SU-DHL-6 (cell line): ENCODE results near the gene XYLT1.

Experiments
- CTCF ChIP-seq: fragments of 200-600 bp; sonication (generic); IDR thresholded peaks from one replicate; pipeline ENCODE4 v1.5.1; 2017; ENCODE audit warnings: antibody characterized with exemption, mild to moderate bottlenecking, low read length, moderate library complexity; ENCODE audit not compliant: insufficient read depth, poor library complexity, severe bottlenecking
- EZH2phosphoT487 ChIP-seq: fragments of 200-600 bp; sonication (generic), shearing (Covaris generic); conservative IDR thresholded peaks from 2 replicates; pipeline ENCODE4 v1.6.1; 2018; ENCODE audit warnings: mild to moderate bottlenecking, antibody characterized with exemption, low read length, moderate library complexity, mixed read lengths

GRCh38 chr16:17331071-17331607, 139.6 kb downstream of the XYLT1 start:
- no peak for TF ChIP-seq CTCF
- no peak for TF ChIP-seq EZH2phosphoT487
